GM15510 (cell line): ENCODE measurements around the gene NUCB1.

Experiments used
- POLR2A ChIP-seq: IDR thresholded peaks from 3 replicates; pipeline ENCODE4 v1.6.1; 2011; ENCODE audit warnings: borderline replicate concordance; ENCODE audit not compliant: insufficient read length; ENCODE audit errors: extremely low read depth

NUCB1 gene

GRCh38 chr19:48950159-48950558 is 50.0 kb downstream of the NUCB1 start:
- no peak for TF ChIP-seq POLR2A

DNA sequence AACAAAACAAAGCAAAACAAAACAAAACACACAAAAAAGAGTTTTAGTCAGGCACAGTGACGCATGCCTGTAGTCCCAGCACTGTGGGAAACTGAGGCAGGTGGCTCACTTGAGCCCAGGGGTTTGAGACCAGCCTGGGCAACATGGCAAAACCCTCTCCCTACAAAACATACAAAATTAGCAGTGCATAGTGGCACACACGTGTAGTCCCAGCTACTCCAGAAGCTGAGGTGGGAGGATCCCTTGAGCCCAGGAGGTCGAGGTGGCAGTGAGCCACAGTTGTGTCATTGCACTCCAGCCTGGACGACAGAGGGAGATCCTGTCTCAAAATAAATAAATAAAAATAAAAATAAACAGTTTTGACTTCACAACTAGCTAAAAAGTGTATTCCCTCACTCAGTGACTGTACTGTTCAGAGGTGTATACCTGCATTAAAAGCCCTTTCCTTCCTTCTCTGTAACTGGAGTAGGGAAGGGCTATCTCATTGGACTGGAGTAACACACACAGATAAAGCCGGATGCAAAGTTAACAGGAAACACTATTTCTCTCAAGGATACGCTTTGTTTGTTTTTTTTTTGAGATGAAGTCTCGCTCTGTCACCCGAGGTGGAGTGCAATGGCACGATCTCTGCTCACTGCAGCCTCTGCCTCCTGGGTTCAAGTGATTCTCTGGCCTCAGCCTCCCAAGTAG is 50.9 kb downstream of the NUCB1 start:
- TF ChIP-seq POLR2A: no peak

DNA sequence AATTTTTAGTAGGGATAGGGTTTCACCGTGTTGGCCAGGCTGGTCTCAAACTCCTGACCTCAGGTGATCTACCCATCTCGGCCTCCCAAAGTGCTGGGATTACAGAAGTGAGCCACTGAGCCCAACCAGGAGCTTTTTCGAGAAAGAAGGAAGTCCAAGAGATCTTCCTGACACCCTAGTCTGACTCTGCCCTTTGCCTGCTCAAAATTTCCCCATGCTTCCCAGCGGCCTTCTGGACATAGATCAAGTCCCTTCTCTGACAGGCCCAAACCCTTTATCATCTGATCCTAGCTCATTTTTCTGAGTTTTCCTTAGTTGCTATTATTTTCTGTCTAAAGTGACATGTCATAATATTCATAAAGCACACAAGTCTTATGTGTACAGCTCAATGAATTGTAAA is 53.0 kb downstream of the NUCB1 start:
- no peak for TF ChIP-seq POLR2A

DNA sequence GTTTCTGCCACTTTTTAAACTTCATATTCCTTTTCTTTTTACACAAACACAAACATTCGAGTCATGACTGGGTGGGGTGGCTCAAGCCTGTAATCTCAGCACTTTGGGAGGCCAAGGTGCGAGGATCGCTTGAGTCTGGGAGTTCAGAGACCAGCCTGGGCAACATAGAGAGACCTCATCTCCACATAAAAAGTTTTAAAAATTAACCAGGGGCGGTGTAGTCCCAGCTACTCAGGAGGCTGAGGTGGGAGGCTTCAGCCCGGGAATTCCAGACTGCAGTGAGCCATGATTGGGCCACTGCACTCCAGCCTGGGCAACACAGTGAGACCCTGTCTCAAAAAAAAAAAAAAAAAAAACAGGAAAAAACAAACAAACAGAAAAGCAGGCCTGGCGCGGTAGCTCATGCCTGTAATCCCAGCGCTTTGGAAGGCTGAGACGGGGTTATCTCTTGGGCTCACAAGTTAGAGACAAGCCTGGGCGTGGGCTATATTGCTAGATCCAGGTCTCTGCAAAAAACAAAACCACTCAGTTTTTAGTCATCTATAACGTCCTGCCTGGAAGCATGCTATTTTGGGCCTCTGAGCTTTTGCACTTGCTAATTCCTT is 54.0 kb downstream of the NUCB1 start:
- no peak for TF ChIP-seq POLR2A

GRCh38 chr19:48954595-48955307 is 54.6 kb downstream of the NUCB1 start, which contains the start of gene BAX:
Gene BAX, plus strand, starts transcription at chr19:48954875. Its CDS starts 54 bp downstream, at chr19:48954929.
- peak; percentile 77 for TF ChIP-seq POLR2A

- TF ChIP-seq POLR2A: no peak
These were observed 55.3 kb downstream of the NUCB1 start for GRCh38 chr19:48955308-48955958.

DNA sequence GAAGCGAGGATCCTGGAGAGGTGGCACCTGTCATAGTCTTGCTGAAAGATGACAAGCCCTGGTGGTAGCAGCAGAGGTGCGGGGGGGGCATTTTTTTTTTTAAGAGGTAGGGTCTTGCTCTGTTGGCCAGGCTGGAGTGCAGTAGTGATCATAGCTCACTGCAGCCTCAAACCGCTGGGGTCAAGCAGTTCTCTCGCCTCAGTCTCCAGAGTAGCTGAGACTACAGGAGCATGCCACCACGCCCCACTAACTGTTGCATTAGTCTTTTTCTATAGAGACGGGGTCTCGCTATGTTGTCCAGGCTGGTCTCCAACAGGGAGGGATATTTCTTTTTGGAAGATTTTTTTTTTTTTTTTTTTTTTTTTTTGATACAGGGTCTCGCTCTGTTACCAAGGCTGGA is 57.9 kb downstream of the NUCB1 start:
- TF ChIP-seq POLR2A: no peak

DNA sequence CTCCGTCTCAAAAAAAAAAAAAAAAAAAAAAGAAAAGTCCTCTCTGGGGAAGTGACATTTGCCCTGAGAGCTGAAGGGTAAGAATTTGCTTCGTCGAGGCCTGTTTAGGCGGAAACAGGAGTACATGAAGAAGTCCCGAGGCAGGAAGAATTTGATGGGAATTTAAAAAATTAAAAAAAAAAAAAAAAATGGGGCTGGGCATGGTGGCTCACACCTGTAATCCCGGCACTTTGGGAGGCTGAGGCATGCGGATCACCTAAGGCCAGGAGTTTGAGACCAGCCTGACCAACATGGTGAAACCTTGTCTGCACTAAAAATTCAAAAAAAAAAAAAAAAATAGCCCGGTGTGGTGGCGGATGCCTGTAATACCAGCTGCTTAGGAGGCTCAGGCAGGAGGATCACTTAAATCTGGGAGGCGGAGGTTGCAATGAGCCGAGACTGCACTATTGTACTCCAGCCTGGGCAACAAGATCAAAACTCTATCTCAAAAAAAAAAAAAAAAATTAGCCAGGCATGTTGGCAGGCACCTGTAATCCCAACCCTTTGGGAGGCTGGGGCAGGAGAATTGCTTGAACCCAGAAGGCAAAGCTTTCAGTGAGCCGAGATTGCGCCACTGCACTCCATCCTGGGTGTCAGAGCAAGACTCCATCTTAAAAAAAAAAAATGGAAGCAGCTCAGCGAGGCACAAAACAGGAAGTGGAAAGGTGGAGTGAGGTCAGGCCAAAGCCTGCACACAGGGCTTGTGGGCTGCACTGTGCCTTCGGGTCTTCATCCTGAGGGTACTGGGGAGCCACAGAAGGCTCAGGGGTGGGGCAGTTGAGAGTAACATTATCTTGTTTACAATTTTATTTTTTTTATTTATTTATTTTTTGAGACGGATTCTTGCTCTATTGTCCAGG is 59.5 kb downstream of the NUCB1 start:
- no peak for TF ChIP-seq POLR2A

DNA sequence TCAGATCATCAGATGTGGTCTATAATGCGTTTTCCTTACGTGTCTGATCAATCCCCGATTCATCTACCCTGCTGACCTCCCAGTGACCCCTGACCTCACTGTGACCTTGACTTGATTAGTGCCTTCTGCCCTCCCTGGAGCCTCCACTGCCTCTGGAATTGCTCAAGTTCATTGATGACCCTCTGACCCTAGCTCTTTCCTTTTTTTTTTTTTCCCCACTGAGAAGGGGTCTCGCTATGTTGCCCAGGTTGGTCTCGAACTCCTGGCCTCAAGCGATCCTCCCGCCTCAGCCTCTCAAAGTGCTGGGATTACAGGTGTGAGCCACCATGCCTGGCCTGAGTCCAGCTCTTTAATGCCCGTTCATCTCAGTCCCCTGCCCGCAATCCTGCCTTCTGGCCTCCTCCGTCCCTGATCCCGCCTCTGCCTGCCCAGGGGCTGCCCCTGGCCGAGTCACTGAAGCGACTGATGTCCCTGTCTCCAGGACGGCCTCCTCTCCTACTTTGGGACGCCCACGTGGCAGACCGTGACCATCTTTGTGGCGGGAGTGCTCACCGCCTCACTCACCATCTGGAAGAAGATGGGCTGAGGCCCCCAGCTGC is 61.0 kb downstream of the NUCB1 start:
- TF ChIP-seq POLR2A: no peak

DNA sequence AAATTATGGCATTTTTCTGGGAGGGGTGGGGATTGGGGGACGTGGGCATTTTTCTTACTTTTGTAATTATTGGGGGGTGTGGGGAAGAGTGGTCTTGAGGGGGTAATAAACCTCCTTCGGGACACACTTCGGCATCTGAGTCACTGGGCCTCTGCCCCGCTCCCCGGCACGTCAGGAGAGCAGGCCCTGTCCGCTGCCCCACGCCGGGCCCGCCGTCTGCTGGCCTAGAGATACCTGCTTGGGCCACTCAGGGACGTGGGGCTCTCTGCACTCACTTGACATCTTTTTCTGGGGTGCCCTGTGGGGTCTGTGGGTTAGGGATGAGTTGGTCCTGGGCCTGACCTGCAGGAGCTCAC is 61.5 kb downstream of the NUCB1 start:
- TF ChIP-seq POLR2A: no peak

GRCh38 chr19:48962029-48962848 is 62.1 kb downstream of the NUCB1 start:
- TF ChIP-seq POLR2A: peak; percentile 85

DNA sequence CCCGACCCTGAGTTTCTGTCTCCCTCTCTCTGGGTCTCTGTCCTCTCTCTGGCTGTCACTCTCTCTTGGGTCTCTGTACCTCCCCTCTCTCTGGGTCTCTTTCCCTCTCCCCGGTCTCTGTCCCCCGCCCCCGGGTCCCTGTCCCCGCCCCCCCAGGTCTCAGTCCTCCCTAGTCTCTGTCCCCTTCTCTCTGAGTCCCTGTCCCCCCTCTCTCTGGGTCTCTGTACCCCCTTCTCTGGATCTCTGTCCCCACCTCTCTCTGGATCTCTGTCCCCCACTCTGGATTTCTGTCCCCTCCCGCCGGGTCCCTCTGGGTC is 62.7 kb downstream of the NUCB1 start:
- TF ChIP-seq POLR2A: no peak
